Epithelial cell of proximal tubule (primary cell): Measurements from ENCODE around the gene MYOG. TPM values are rescaled to one million over a fixed set of nuclear protein-coding genes. Genes with fewer than 3 reads are reported as not detected.

Experiments used
- DNase-seq: peaks from one replicate; pipeline ENCODE4 v3.0.0-alpha.2; 2011; ENCODE audit warnings: low read depth
- H3K4me3 ChIP-seq: 2 replicates; pipeline ENCODE4 v1.5.1; 2011; ENCODE audit warnings: low read depth, mild to moderate bottlenecking, low read length
- CTCF ChIP-seq: conservative IDR thresholded peaks from 2 replicates; pipeline ENCODE4 v1.5.1; 2012; ENCODE audit warnings: low read depth, mild to moderate bottlenecking, low read length
- total RNA-seq: library from RNA; depleted of rRNA; stranded (reverse); fragments of >200 nt; gene quantifications from 2 replicates; pipeline ENCODE4 v1.2.3, GENCODE V29; 2015

The MYOG gene
- total RNA-seq, 1 donor from 2014 or later, result not detected

GRCh38 chr1:203116091-203116820 lies 30.4 kb upstream of the MYOG start:
- no peak for DNase-seq
- H3K4me3 ChIP-seq, result no peak overlapping the region

GRCh38 chr1:203114202-203114601 lies 28.4 kb upstream of the MYOG start:
- no peak for DNase-seq
- H3K4me3 ChIP-seq, result no peak overlapping the region

More at GRCh38 chr1:203116091-203116820, 30.4 kb upstream of the MYOG start:
- no peak for TF ChIP-seq CTCF

GRCh38 chr1:203113308-203113707 lies 27.5 kb upstream of the MYOG start:
- TF ChIP-seq CTCF, result no peak
- H3K4me3 ChIP-seq, result no peak overlapping the region
- DNase-seq, result no peak

More at GRCh38 chr1:203114202-203114601, 28.4 kb upstream of the MYOG start:
- no peak for TF ChIP-seq CTCF

GRCh38 chr1:203112475-203112874 lies 26.7 kb upstream of the MYOG start:
- DNase-seq, result no peak
- no peak for TF ChIP-seq CTCF
- no peak overlapping the region for H3K4me3 ChIP-seq

GRCh38 chr1:203104789-203105390 lies 19.1 kb upstream of the MYOG start:
- no peak overlapping the region for H3K4me3 ChIP-seq
- DNase-seq, result no peak
- TF ChIP-seq CTCF, result no peak

GRCh38 chr1:203103829-203104495 lies 18.1 kb upstream of the MYOG start:
- no peak overlapping the region for H3K4me3 ChIP-seq
- no peak for DNase-seq
- TF ChIP-seq CTCF, result no peak
